ENCODE results near the gene GJC2.
"Not testable (repeated sequence)": the region's sequence is repeated elsewhere in the genome, so short reads cannot be mapped to it uniquely, and the experiment has no call there.

Gene GJC2

DNA sequence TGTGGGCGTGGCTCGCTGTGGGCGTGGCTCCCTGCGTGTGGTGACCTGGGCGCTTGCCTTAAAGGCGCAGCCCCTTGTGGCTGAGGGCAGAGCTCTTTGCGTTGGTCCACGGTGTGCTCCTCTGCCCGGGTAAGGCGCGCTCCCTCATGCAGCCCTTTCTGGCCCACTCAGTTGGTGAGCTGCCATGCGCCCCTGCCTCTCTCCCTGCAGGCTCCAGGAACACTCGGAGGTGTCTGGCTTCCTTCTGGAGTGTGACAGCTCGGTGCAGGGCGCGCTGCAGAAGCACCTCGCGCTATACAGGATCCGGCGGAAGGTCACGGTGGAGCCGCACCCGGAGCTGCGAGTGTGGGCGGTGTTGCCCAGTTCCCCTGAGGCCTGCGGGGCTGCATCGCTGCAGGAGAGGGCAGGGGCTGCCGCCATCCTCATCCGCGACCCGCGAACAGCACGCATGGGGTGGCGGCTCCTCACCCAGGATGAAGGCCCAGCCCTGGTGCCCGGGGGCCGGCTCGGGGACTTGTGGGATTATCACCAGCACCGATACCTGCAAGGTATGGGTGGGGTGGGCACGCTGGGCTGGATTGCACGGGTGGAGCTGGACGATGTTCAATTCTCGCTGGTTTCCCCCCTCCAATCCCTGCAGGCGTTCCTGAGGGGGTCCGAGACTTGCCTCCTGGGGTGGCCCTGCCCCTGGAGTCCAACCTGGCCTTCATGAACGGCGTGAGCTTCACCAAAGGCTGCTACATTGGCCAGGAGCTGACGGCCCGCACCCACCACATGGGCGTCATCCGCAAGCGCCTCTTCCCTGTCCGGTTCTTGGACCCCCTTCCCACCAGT lies 25.0 kb downstream of the GJC2 start:
- no peak for DNase-seq

DNA sequence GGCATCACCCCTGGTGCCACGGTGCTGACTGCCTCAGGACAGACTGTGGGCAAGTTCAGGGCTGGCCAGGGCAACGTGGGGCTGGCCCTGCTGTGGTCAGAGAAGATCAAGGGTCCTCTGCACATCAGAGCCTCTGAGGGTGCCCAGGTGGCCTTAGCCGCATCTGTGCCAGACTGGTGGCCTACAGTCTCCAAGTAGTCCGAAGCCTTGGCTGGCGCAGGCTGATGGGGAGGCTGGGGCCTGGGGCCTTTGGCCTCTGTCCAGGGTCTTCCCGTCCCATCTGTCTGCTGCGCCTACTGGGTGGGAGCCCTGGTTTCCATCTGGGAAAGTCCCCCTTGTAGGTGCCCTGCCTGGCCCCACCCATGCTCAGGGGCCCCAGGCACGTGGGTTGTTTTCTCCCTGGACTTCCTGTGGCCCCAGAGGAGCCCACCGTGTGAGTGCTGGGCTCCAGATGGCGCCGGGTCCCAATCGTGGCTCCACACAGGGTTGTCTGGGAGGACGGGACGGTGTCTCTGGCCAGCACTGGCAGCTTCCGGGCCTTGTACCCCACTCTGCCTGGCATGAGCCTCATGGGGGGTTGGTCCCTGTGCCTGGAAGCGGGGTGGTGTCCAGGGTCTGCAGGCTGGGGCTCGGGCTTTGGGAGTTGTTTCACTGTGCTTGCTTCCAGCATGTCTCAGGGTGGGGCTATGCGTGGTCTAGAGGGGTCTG lies 25.7 kb downstream of the GJC2 start:
- no peak for DNase-seq

DNA sequence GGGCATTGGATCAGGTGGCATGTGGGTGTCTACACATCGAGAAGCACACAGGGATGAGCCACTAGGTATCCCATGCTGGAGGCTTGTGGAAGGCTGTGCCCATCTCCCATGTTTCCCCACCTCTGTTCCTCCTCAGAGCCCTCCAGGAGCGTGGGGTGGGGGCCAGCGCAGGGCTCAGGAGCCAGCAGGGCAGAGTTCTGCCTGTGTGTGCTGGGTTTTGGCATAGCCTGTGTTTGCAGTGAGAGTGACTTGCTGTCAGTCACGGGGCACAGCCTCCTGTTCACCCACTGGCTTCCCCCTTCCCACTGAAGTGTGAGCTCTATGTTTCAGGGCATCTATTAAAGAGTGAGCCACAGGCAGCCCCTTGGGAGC lies 26.3 kb downstream of the GJC2 start:
- DNase-seq, result no peak

DNA sequence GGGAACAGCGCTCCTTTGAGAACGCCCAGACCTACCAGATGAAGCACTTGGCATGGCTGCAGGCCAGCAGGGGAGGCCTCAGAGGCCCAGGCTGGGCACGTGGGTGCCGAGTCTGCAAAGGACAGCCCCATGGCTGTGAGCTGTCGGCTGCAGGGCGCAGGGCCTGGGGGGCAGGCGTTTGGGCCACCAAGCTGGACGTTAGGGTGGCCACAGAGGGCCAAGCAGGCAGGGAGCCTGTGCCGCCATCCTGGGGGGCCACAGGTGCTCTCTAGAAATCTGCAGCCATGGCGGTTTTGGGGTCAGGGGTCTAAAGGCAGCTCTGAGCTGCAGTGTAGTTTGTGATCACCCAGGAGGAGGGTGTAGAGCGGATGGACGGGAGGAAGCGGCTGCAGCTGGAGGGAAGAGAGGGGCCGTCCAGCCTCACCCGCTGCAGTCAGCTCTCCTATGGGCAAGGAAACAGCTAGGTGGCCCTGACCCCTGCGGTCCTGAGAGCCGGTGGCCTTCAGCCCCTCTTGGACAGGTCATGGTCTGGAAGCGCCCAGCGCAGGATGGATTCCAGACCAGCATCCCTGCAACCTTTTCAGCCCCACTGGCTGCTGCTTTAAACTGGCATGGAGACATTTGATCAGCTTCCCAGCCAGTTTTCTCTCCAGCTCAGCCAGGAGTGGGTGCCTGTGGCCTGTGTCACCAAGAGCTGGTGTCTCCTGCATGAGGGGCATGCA lies 26.9 kb downstream of the GJC2 start:
- no peak for DNase-seq

DNA sequence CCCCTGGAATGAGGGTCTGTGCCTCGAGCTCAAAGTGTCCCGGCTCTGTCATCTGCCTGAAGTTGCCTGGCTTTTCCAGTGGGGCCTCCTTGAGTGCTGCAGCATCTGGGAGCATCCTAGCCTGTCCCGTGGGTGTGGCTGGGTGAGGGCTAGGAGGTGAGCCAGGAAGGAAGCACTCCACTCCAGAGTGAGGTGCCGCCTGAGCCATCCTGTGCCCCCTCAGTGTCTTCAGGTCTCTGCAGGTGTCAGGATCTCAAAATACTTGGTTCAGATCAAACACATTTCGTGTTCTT lies 27.4 kb downstream of the GJC2 start:
- no peak for DNase-seq

DNA sequence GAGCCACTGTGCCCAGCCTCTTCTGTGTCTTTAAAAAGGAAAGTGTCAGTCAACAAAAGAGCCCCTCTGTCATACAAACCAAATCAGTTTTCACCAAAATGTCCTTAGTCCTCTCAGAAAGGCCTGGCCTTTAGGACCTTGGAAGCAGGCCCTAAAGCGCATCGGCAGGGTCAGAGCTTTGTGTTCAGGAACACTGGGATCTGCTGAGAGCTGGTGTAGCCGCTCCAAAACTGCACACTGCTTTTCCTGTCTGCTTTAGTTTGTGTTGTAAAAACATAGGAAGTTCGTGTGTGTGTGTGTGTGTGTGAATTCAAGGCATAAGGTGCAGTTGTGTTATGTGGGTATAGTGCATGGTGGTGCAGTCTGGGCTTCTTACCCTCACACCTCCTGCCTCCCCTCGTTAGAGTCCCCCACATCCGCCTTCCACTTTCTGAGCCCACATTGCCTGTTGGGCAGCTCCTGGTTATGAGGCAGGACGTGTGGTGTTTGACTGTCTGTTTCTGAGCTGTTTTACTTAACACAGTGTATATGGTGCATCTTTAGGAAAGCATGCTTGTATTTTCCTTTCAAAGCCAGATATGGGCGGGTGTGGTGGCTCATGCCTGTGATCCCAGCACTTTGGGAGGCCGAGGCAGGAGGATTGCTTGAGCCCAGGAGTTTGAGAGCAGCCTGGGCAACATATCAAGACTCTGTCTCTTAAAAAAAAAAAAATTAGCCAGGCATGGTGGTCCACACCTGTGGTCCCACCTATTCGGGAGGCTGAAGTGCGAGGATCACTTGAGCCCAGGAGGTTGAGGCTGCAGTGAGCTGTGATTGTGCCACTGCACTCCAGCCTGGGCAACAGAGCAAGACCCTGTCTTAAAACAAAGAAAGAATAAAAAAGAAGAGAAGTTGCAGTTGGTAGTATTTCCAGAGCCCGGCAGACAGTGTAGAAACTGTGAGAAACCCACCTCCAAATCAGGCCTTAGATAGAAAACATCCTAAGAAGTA lies 28.3 kb downstream of the GJC2 start:
- DNase-seq, result no peak

DNA sequence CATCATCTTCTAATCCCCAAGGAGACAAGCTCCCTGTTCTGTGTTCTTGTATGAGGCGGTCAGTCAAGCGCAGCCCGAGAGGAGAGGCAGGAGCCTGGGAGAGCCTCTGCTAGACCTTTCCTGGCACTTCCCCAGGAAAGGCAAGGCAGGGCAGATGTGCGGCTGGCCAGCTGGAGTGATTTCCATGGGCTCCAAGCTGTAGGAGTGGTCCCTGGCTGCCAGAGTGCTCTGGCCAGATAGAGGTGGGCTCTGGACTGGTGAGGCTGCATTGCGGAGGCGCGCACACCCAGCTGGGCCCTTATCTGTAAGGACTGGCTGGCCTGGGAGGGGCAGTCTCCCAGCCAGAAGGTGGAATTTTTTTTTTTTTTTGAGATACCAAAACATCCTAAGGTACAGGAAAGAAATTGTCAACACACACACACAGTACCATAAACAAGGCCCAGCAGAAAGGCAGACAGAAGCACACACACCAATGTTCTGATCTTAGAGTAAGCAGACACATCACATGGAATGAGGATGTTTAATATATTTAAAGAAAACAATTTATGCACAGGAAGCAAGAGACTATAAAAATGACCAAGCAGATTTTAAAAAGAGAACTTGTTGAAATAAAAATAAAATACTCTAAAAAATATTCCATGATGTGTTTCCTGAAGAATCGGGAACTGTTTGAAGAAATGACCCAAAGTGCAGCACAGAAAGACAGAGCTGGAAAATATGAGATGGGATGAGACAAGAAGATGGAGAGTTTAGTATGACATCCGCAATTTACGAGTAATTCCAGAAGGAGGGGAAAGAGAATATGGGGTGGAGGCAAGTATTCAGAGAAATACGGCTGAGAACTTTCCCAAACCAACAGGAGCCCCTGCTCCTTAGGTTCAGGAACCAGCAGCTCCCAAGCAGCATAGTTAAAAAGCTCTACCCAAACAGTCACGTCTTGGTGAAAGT lies 29.3 kb downstream of the GJC2 start:
- DNase-seq, result no peak

DNA sequence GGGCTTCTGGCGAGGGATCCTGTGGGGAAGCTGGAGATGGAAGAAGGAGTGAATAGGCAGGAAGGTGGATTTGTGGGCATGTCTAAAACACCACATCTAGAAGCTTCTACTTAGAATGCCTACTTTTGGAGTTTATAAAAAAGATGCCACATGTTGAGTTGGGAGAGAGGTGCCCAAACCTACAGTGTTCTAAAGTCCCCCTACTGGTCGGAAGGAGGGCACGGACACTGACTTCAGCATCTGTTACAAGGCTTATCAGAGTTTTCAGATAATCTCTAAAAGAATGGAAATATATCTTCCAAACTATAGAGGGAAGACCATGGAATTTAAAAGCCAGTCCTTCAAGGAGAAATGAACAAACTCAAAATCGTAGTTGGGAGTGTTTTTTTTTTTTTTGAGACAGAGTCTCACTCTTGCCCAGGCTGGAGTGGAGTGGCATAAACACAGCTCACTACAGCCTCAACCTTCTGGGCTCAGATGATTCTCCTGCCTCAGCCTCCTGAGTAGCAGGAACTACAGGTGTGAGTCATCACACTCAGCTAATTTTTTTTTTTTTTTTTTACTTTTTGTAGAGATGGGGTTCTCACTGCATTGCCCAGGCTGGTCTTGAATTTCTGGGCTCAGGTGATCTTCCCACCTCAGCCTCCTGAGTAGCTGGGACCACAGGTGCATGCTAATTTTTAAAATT lies 30.7 kb downstream of the GJC2 start:
- DNase-seq, result no peak

DNA sequence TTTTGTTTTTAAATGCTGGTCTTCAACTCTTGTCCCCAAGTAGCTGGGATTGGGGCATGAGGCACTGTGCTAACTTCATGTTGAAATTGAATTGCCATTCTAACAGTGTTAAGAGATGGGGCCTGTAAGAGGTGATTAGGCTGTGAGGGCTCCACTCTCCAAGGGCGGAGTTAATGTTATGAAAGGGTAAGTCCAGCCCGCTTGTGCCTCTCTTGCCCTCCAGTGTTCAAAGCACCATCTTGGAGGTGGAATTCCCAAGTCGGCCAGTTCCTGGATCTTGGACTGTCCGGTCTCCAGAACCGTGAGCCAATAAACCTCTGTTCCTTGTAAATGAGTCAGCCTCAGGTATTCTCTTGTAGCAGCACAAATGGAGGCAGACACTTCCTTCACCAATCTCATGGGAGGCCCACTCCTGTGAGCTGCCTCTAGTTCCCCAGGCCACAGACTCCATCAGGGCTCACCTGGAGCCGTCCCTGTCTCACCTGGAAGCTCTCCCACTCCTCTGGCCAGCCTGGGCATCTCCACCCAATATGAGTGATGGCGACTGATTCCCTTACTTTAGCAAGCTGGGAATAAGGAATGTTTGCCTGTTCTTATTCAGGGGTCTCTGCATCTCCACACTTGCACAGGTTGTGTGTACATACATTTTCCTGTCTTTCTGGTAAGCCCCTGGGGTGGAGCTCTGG lies 31.4 kb downstream of the GJC2 start:
- no peak for DNase-seq

DNA sequence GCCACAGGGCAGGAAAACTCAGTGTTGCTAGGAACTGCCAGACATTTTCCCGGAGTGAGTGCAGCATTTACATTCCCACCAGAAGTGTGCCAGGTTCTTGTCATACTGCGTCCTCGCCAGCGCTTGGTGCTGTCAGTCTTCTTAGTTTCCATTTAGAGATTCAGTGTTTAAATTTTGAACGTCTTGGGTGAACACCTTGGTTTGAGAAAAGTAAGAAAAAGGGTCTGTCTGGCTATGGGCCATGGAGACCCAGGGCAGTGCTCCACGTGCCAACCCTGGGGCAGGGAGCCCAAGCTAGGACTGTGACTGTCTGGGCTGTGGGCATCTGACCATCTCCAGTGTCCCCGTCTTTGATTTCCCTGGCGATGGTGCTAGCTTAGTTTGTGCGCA lies 31.9 kb downstream of the GJC2 start:
- DNase-seq, result no peak

DNA sequence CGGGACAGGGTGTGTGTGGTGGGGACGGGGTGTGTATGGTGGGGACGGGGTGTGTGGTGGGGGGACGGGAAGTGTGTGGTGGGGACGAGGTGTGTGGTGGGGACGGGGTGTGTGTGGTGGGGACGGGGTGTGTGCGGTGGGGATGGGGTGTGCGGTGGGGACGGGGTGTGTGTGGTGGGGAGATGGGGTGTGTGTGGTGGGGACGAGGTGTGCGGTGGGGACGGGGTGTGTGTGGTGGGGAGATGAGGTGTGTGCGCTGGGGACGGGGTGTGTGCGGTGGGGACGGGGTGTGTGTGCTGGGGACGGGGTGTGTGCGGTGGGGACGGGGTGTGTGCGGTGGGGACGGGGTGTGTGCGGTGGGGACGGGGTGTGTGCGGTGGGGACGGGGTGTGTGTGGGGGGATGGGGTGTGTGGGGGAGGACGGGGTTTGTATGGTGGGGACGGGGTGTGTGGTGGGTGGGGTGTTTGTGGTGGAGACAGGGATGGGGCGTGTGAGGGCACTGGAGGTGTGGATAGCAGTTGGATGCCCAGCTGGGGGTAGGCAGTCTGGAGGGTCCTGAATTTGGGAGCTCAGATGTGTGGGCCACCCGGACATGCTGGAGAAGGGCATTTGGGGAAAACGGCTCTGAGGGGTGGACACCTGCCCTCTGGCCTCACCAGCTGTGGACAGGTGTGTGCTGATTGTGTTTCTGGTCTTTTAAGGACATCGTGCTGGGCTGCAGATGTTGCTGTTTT lies 32.7 kb downstream of the GJC2 start:
- no peak for DNase-seq

DNA sequence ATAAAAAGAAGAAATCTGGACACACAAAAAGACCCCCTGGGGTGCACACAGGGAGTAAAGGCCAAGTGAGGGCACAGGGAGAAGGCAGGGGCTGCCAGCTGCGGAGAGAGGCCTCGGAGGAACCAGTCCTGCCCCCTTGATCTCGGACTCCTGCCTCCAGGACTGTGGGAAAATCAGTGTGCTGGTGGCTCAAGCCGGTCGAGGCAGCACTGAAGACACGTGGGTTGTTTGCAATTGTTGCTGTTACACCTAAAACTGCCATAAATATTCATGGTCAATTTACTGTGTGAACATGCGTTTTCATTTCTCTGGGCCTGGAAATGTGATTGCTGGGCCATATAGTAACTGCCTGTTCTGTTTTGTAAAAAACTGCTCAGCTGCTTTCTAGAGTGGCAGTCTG lies 34.4 kb downstream of the GJC2 start:
- no peak for DNase-seq

DNA sequence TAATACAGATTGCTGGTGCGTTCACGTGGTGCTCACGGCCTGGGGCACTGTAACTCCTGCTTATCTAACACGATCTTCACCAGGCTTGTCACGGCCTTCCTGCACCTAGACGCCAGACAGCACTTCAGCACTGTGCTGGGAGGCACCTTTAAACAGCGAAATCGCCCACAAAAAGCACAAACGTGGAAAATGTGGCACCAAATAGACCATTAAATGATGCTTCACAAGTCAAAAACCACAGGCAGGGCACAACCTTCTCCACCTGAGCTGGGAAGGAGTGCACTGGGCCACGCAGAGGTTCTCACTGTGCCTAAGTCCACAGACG lies 35.9 kb downstream of the GJC2 start:
- no peak for DNase-seq

DNA sequence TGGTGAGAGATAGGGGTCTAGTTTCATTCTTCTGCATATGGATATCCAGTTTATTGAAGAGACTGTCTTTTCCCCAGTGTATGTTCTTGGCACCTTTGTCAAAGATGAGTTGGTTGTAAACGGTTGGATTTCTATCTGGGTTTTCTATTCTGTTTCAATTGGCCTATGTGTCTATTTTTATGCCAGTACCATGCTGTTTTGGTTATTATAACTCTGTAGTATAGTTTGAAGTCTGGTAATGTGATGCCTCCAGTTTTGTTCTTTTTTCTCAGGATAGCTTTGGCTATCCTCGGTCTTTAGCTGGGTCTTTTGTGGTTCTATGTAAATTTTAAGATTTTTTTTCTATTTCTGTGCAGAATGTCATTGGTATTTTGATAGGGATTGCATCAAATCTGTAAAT lies 38.5 kb downstream of the GJC2 start:
- not testable (repeated sequence) for DNase-seq

DNA sequence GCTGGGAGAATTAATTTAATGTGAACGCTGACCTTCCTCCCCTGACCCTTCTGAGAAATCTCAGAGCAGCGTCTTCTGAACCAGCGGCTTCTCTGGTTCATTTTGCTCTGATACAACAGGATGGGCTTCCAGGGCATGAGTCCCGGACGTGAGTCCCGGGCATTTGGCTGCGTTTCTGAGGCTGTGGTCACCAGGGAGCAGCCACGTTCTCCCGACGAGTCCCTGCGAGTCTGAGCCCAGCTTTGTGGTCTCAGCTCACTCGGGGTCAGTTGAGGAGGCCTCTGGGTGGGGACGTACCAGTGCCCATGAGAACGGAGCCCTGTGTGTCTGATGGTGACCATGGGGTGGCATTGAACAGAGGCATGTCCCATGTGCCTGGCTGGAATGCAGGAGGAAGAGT lies 40.5 kb downstream of the GJC2 start:
- DNase-seq, result no peak

DNA sequence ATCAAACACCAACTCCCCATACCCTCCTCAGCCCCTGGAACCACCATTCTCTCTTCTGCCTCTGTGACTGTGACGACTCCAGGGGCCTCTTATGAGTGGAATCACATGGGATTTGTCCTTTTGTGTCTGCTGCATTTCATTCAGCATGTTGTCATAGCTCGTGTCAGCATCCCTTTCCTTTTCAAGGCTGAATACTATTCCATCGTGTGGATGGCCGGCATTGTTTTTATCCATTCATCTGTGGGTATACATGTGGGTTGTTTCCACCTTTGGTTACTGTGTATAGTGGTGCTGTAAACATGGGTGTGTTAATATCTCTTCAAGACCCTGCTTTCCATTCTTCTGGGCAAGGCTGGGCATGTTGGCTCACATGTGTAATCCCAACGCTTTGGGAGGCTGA lies 41.0 kb downstream of the GJC2 start:
- DNase-seq, result no peak

DNA sequence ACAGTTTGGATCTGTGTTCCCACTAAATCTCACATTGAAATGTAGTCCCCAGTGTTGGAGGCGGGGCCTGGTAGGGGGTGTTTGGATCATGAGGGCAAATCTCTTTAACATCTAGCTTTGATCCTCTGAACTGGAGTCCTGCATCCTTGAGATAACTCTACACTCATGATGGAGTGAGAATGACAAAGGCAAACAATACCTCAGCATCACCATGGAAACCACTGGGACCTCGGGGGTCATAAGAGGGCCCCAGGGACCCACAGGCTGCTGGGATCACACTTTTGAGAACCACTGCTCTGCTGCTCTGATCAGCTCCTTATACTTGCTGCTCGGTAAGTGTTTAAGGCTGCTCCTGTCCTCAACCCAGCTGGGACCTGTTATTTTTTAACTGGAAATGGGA lies 44.7 kb downstream of the GJC2 start:
- DNase-seq, result no peak

DNA sequence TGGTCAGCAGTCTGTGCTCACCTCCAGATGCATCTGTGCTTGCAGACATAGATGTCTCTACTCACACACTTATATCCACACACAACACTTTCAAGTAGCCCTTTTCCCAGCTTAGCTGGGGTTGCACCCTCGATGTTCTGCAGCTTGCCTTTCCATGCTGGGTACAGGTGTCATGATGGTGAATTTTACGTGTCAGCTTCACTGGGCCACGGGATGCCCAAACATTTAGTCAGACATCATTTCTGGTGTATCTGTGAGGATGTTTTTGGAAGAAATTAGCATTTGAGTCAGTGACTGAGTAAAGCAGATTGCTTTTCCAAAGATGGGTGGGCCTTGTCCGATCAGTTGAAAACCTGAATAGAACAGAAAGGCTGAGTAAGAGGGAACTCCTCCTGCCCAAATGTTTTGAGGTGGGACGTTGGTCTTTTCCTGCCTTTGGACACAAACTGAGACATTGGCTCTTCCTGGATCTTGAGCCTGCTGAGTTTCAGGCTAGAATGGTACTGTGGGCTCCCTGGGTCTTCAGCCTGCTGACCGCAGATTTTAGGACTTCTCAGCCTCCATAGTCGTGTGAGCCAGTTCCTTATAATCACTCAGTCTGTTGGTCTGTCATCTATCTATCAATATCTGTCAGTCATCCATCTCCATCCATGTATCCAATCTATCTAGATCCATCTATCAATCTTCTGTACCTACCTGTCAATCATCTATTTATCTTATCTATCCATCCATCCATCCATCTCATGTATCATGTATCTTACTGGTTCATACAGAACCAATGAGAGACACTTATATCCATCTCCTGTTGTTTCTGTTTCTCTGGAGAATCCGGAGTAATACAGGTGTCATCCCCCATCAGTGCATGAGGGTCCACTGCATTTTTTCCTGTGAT lies 45.4 kb downstream of the GJC2 start:
- DNase-seq, result no peak
